ENCODE data around the gene GMEB2.
"Not testable (repeated sequence)": the region's sequence is repeated elsewhere in the genome, so short reads cannot be mapped to it uniquely, and the experiment has no call there.

The GMEB2 gene

GRCh38 chr20:63568170-63568981, 58.5 kb downstream of the GMEB2 start:
- peak in 1 of 2 donors; percentile 77 for DNase-seq

GRCh38 chr20:63567386-63568169, 59.3 kb downstream of the GMEB2 start:
- peak; percentile 75 to 89 for DNase-seq

GRCh38 chr20:63567136-63567385, 59.8 kb downstream of the GMEB2 start:
- no peak for DNase-seq

- no peak for DNase-seq
Measured at GRCh38 chr20:63566395-63567135, 60.3 kb downstream of the GMEB2 start.

GRCh38 chr20:63565699-63566335, 61.1 kb downstream of the GMEB2 start:
- DNase-seq: no peak

- DNase-seq: no peak
Measured at GRCh38 chr20:63565021-63565698, 61.7 kb downstream of the GMEB2 start.

GRCh38 chr20:63564036-63564810, 62.7 kb downstream of the GMEB2 start:
- DNase-seq: no peak

GRCh38 chr20:63563225-63563935, 63.5 kb downstream of the GMEB2 start:
- no peak for DNase-seq

- no peak for DNase-seq
Measured at GRCh38 chr20:63562461-63563224, 64.3 kb downstream of the GMEB2 start.

GRCh38 chr20:63561624-63562396, 65.1 kb downstream of the GMEB2 start:
- no peak for DNase-seq

GRCh38 chr20:63560856-63561609, 65.9 kb downstream of the GMEB2 start:
- DNase-seq: no peak

- DNase-seq: no peak
Measured at GRCh38 chr20:63560333-63560805, 66.5 kb downstream of the GMEB2 start.

- not testable (repeated sequence) for DNase-seq
Measured at GRCh38 chr20:63559485-63560332, 67.2 kb downstream of the GMEB2 start.

GRCh38 chr20:63558804-63559484, 68.0 kb downstream of the GMEB2 start:
- DNase-seq: no peak

GRCh38 chr20:63557481-63557891, 69.4 kb downstream of the GMEB2 start:
- no peak for DNase-seq

GRCh38 chr20:63556873-63557478, 69.9 kb downstream of the GMEB2 start:
- no peak for DNase-seq
